ENCODE measurements around the gene TMEM250.

The TMEM250 gene

DNA sequence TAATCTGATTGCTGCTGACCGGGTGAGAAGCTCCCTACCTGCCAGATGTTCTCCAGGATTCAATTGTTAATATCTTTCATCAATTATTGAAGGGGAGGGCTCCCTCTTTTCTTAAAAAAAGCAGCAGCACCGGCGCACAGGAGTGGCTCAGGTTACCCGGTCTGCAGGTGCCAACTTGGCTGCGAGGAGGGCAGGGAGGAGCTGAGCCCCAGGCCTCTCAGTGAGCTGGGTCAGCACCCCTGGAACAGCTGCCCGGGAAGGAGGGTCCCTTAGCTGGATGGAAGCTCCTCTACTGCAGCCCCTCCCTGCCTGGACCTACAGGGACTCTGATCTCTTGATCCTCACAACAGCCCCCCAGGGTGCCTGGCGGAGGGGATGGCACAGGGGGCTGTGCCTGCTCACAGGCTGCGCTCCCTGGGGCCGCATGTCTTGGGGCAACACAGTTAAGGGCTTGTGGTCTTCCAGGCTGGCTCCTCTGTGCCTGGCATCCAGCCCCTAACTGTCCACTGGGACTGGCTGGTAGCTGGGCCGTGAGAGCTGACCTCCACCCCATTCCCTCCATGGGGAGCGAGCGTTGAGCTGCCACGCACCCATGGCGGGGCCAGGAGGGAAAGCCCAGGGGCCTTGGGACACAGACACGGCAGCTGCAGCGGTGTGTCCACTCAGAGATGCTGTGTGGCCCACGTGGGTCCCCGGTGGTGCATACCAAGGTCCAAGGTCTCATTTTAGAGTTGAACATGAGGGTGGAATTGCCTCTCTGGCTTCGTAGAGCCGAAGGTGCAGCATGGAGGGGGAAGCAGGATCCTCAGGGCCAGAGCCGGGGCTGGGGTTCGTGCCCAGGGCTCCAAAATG, 28.6 kb upstream of the TMEM250 start:
- no peak for DNase-seq

DNA sequence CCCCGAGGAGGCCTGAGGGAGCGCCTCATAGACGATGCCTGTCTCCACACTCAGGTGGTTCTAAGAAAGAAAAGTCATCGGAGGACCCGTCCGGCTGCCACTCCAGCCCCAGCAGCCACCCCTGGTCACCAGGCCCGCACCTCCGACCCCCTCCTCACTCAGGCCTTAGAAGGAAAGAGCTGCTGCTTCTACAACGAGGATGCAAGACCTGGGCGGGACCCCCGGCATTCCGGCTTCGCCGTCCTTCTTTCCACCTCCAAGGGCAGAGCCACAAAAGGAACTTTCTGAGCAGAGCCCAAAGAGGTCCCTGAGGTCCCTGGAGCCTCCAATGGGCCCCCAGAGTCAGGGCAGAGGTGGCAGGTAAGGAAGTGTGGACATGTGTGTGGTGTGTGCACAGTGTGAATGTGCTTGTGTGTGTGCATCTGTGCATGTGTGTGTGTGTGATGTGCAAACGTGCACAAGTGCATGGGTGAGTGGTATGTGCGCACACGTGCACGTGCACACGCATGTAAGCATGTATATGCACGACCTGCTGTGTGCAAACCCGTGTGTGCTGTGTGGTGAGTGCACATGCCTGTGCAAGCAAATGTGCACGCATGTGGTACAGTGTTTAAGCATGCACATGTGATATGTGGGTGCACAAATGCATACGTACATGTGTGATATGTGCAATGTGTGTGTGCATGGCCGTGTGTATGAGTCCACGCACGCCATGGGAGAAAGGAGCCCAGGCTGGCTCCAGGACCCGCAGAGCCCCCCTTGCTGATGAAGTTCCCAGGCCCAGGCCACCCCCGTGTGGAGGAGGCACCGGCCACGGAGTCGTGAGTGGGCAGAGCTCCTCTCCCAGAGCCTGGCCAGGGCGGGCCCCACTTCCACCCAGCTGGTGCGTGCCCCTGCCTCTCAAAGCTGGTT, 27.7 kb upstream of the TMEM250 start:
- no peak for DNase-seq

DNA sequence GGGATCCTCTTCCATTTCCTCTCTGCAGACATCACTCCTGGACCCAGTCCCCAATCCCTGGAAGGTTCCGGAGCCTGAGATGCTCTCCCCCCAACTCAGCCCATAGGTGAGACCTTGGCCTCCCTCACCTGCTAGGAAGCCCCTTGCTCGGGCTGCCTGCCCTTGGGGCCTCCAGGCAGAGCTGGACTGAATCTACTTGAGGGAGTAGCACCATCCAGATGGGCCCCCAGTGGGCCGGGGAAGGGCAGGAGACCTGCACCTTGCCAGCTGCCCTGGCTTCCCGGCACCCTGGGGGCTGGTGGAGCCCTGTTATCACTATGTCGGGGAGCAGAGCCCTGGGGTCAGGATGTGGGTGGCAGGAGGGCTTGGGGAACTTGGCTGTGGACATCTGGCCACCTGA, 26.9 kb upstream of the TMEM250 start:
- DNase-seq = no peak

DNA sequence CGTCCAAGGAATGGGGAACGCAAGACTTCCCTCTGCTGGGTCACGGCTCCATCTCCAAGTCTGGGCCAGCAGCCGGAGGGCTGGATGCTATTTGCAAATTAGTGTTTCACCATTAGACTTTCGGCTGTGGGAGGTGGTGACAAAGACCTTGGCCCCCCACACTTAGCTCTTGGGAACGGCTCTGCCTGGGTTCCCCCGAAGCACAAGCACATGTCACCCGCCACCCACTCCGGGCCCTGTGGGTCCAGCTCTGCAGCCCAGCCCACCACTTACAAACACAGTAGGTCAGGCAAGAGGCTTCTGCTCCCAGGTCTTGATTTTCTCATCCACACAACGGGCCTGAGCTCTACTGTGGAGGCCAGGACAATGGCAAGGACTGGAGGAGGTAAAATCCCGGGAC, 25.8 kb upstream of the TMEM250 start:
- no peak for DNase-seq

DNA sequence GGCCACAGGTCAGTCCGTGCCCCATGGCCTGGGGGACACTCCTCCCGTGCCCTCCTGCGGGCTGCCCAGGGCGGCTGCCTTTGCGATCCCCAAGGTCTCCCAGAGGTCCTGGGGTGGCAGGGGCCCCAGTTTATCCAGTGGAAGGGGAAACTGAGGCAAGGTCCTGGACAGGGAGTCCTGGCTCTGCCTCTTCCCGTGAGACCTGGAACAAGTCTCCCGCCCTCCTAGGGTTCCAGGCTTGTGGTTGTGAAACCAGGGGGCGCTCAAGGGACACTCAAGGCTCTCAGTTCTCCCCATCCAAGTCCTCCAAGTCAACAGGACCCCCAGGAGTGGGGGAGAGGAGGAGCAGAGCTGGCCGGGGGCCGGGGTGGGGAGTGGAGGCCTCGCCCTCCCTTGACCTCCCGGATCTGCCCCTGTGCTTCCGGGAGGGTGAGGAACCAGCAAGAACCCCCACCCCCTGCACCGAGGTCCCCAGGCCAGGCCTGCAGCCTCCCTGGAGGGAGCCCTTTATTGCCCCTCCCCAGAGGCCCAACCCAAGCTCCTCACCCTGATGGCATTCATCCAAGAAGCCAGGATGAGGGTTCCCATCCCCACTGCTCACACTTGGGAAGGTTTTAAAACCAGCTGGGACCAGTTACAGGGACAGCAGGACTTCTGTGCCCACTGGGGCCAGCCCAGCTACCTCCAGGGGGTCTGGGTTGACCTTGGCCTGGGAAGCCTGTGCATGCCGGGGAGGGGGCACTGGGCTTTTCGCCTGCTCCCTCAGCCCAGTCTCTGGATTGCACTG, 24.7 kb upstream of the TMEM250 start:
- peak in 1 of 2 experiments; percentile 9 for DNase-seq

DNA sequence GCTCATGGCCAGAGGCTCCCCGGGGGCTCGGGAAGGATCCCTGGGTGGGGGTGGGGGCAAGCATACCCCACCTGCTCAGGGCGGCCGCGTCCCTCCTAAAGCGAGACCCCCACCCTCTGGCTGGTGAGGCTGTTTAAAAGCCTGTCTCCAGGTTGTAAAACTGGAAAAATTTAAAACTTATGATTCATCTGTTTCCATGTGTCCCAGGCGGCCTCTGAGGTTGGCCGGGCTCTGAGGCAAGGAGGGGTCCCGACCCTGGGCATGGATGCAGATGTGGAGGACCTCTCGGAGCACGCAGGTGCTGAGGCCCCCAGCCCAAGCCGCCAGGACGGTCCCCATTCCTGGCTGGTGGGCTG, 24.2 kb upstream of the TMEM250 start:
- no peak for DNase-seq

DNA sequence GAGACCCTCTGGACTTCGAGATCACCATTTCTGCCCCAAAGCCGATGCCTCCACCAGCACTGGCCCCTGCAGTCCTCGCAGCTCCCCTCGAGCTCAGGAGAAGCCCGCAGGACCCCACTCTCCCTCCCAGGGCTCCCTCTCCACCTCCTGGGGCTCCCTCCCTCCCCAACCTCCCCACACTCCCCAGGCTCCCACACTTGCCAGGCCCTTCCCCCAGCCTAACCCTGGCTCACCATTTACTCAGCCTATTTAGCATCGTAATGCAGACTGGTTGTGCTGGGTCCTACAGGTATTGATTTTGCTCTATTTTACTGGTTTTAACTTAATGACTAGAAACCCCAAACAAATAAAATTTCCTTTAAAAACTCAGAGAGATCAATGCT, 23.7 kb upstream of the TMEM250 start:
- no peak for DNase-seq

DNA sequence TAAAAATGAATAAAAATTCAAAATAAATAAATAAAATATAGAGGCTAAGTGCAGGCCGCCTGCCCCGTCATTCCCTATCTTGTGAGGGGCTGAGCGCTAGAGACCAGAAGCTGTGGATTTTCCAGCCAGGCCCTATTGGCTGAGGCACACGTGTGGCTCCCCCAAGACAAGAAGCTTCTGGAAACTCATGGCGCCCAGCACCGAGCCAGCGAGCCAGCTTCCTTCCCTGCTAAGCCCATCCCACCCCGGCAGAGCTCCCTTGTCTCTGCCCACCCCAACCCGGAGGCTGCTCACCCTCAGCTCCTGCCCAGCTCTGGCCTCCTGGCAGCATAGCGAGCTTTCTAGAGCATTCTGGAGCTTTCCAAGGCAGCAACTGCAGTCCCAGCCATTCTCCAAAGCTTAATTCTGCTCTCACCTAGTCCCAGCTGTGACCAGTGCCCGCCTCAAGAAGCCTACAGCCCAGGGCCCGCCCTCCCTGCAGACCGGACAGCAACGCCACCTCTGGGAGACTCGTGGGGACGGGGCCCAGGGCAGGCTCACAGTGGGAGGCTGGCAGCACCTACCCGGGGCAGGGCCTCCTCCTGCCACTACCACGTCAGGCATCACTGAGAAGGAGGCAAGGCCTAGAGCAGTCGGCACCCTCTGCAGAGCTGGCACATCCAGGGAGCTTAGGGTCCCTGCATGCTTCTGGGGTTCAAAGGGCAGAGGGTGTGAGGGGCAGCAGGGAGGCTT, 23.2 kb upstream of the TMEM250 start:
- no peak for DNase-seq

DNA sequence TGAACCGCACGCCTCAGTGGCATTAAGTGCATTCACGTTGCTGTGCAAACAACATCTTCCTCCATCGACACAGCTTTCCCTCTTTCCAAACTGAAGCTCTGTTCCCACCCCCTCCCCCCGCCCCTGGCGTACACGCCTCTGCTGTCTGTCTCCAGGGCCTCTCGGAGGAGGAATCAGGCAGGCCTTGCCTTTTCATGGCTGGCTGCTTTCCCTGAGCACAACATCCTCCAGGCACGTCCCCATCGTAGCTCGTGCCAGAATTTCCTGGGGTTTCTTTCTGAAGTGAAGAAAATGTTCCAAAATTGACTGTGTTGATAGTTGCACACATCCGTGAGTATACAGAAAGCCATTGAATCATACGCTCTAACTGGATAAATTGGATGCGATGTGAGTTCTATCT, 22.3 kb upstream of the TMEM250 start:
- no peak for DNase-seq

DNA sequence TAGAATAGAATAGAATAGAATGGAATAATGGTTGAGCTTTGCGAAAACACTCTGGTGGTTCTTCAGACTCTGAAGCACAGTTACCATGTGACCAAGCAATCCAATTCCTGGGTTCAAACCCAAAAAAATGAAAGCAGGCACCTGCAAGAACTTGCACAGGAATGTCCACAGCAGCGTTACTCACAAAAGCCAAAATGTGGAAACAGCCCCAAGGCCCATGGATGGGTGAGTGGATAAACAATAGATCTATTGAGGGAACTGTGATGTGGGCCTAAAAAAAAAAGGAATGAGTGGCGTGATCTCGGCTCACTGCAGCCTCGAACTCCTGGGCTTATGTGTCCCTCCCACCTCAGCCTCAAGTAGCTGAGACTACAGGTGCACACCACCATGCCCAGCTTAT, 21.4 kb upstream of the TMEM250 start:
- DNase-seq = no peak

DNA sequence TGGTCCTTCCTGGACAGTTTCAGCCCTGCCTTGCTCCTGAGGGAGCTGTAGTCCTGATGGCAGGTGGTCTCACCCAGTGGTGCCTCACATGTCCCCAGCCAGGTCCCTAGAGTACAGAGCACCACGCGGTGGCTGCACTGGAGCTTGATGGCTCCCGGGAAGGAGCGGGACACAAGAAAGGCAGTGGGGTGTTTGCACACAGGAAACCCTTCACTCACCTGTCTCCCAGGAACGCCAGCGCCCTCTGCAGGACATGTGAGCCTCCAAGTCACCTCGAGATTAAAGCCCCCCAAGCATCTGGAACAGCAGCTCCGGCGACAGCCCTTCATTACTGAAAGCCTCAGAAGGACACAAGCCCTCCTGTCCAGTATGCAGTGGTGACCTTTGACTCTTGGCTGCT, 19.9 kb upstream of the TMEM250 start:
- DNase-seq = peak; percentile 72 to 78

DNA sequence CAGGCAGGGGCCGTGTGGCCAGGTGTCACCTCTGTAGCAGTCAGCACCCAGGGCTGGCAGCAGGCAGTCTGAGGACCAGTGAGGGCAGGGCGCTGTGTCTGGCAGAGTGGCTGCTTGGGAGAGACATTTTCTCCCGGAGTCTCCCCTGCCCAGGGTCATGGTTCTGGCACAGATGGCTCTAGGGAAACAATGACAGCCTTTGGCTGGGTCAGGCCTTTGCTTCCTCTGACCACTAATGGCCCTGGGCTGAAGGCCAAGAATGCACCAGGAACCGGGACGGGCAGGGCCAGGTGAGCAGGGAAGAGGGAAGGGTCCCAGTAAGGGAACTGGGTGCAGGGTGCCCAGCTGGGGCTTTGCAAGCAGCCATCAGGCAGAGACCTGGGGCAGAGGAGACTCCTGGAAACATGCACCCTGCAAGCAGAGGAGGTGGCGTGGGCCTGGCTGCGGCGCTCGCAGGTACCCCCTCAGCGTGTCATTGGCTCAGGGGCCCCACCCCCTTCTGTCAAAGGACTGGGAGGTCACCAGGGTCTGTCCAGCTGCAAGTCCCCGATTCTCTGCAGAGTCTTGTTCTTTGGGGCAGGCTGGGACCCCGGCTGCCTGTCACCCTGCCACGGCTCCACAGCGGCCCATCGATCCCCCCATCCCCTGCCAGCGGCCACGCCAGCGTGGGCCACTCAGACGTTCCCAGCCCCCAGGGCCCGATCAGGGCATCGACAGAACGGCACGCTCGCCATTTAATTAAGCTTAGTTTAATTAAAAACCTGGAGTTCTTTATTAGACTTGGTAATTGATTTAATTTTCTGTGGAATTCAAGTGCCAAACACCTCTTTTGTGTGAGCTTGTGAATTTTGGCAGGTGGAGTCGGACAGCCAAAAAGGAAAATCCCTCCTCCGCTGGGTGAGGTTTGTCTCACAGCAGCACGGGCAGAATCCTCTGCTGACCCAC, 18.9 kb upstream of the TMEM250 start:
- DNase-seq = no peak

DNA sequence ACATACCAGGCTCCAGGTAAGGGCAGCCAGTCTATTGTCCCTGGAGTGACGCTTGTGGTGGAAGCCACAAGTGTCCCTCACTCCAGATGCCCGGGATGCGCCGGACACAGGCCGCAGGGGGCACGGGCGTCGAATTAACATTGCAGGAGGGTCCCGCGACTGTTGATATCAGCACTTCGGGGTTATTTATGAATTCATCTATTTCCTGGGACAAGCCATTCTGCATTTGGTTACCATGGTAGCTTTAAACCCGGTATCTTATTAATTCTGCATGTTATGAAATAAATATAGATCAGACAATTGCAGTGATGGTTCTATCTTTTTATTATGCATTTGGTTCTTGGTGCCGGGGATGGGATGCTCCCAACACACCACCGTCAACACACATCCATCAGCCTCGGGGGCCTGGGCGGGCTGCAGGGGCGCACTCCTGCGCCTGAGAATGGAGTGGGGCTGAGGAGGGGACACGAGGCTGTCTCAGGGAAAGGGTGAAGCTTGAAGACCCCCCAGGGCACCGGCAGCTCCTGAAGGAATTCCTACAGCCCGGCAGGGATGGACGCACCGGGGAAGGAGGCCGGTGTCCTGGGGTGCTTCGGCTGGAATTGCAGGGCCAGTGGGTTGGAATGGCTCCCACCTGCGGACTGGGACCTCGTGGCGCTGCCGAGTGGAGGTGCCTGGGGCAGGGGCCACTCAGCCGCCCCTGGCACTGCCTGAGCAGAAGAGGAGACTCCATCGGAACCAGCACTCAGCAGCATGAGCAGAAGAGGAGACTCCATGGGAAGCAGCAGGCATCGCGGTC, 17.7 kb upstream of the TMEM250 start:
- no peak for DNase-seq

DNA sequence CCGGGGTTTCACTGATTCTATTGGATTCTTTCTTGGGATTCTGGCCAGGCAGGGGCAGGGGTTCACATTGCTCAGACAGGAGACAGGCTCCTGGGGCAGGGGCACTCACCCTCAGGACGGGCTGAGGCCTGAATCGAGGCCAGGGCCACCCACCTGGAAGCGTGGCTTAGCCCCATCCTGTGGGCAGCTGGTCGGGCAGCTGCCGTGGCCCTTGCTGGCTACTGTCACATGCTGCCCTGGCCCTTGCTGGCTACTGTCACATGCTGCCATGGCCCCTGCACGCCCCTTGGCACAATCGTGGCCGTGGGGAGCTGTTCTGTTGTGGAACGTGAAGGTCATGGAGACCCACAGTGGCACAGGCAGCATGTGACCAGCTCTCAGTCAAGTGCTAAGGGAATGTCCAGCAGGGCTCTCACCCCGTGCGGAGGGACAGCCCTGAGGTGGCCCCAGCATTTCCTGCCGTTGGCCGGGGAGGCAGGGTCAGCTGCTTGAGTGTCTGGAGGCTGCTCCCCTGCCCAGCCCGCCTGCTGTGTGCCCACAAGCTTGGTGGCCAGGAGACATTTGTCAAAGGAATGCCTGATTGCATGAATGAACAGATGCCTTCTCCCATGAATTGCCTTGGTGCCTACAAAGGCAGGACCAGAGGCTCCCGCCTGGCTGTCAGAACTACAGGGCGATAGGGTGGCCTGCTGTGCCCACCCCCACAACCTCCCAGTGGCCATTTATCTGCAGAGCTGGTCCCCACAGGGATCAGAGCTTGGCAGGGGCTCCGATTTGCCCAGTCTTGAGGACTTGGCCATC, 16.9 kb upstream of the TMEM250 start:
- no peak for DNase-seq

DNA sequence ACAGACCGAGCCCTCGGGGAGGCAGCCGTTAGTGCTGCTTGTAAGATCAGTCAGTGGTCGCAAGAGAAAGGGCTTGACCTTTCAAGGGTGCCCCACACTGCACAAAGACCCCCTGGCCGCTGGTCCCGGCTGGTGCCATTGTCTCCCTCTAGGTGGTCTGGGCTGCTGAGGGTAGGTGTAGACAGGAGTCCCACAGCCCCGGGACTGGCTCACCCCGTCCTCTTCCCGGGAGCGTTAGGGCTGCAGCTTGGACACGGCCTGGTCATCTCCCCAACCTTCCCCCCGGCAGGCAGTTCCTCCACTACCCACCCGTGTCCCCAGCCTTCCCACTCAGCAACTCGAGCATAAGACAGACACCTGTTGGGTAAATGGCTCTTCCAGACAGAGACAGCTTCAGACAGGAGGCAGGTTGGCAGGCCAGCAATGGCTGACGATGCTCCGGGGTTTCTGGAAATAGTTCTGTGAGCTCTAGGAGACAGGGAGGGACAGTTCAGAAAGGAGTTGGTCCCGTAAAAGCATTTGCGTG, 15.3 kb upstream of the TMEM250 start:
- DNase-seq = no peak

DNA sequence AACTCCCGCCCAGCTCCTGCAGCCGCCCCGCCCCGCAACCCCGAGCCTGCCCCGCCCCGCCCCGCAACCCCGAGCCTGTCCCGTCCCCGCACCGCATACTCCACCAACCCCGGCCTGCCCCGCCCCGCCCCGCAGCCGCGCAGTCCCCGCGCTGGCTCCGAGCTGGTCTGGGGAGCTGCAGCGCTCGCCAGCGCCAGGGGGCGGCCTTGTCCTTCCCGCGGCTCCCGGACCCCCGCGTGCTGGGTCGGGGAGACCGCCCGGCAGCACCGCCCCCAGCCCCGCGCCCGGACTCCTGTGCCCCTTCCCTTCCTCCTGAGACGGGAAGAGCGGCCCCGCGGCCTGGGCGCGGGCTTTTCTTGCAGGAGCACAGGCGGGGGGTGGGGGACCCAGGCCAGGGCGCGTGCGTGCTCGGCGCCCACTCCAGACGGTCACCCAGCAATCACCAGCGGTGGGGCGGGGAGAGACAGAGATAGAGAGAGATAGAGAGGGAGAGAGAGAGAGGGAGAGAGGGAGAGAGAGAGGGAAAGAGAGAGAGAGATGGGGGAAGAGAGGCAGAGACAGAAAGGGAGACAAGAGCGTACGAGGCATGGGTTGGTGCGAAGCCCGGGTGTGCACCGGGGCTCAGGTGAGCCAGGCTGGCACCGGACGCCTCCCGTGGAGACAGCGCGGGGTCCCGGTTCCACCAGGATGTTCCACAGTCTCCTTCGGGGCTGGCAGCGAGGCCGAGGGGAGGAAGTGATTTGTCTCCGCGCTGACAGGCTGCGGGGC, 14.7 kb upstream of the TMEM250 start:
- DNase-seq = peak; percentile 2 to 32

DNA sequence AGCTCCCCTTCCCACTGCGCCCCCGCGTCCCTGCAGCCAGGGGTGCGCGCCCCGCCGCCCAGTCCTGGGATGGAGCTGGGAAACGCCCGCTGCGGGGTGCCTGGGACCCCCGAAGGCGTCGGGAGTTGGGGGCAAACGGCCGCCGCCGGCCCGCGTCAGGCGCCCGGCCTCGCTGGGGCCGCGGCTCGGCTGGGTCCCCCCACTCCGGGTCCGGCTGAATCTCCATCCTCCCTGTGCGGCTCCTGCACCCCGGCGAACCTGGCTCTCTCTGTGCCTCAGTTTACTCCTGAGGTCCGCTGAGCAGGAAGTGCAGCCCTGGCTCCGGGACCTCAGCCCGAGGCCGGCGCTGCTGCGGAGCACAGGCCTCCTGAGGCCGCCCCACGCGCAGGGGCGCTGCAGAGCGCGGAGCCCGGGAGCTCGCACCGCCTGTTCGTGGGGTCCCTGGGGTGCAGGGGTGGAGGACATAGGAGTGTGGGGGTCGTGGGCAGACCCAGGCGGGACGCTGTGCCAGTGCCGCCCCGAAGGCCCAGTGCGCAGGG, 13.9 kb upstream of the TMEM250 start:
- no peak for DNase-seq
